Mesothelial cell of epicardium (in vitro differentiated cells): ENCODE data around the gene PTPRT. TPM values are rescaled to one million over a fixed set of nuclear protein-coding genes. Genes with fewer than 3 reads are reported as not detected.

Source experiments
- DNase-seq, 2 experiments: peaks; one replicate each; pipeline ENCODE4 v3.0.0; 2021; ENCODE audit warnings: low spot score in 2 of 2; ENCODE audit not compliant: unreplicated experiment in 2 of 2
- H3K27ac Mint-ChIP-seq: 2 replicates; pipeline ENCODE4 v1.8.0; 2021; ENCODE audit warnings: mixed read lengths
- H3K27me3 Mint-ChIP-seq: 2 replicates; pipeline ENCODE4 v1.8.0; 2021; ENCODE audit warnings: low read depth, mixed read lengths
- H3K36me3 Mint-ChIP-seq: 2 replicates; pipeline ENCODE4 v1.8.0; 2021; ENCODE audit warnings: mixed read lengths
- H3K4me1 Mint-ChIP-seq: 2 replicates; pipeline ENCODE4 v1.8.0; 2021; ENCODE audit warnings: mixed read lengths
- H3K4me3 Mint-ChIP-seq: 2 replicates; pipeline ENCODE4 v1.8.0; 2021; ENCODE audit warnings: mild to moderate bottlenecking, moderate library complexity, mixed read lengths
- H3K9me3 Mint-ChIP-seq: 2 replicates; pipeline ENCODE4 v1.8.0; 2021; ENCODE audit warnings: mixed read lengths
- CTCF ChIP-seq: fragments of 200-600 bp; sonication (generic); IDR thresholded peaks from one replicate; pipeline ENCODE4 v1.5.0; 2021; ENCODE audit warnings: antibody characterized with exemption; ENCODE audit not compliant: unreplicated experiment
- total RNA-seq: library from RNA; stranded (reverse); gene quantifications from 3 replicates; pipeline ENCODE4 v1.2.1, GENCODE V29; 2021

PTPRT gene
- total RNA-seq, 1 donor from 2014 or later: 0.80 TPM

- no peak for TF ChIP-seq CTCF
- H3K4me3 Mint-ChIP-seq: no peak overlapping the region
- H3K36me3 Mint-ChIP-seq: no peaks in the 10 kb centered on the region
- H3K27me3 Mint-ChIP-seq: no peaks in the 10 kb centered on the region
- no peak overlapping the region for H3K27ac Mint-ChIP-seq
- H3K9me3 Mint-ChIP-seq: peaks cover 6% of the 10 kb centered on the region
- no peak for DNase-seq
- H3K4me1 Mint-ChIP-seq: no peaks in the 10 kb centered on the region
Observed at GRCh38 chr20:42295592-42295991, 894.1 kb downstream of the PTPRT start.

GRCh38 chr20:42294976-42295375 is 894.7 kb downstream of the PTPRT start:
- no peaks in the 10 kb centered on the region for H3K36me3 Mint-ChIP-seq
- H3K4me1 Mint-ChIP-seq: no peaks in the 10 kb centered on the region
- H3K4me3 Mint-ChIP-seq: no peak overlapping the region
- peaks cover 6% of the 10 kb centered on the region for H3K9me3 Mint-ChIP-seq
- TF ChIP-seq CTCF: no peak
- no peak overlapping the region for H3K27ac Mint-ChIP-seq
- H3K27me3 Mint-ChIP-seq: no peaks in the 10 kb centered on the region
- DNase-seq: no peak

- DNase-seq: no peak
- Mint-ChIP-seq H3K27me3 (no peaks in the 10 kb centered on the region), H3K9me3 (peaks cover 31% of the 10 kb centered on the region), H3K4me1 (no peaks in the 10 kb centered on the region), H3K4me3 (no peak overlapping the region), H3K36me3 (no peaks in the 10 kb centered on the region), H3K27ac (no peak overlapping the region)
- TF ChIP-seq CTCF: no peak
Observed at GRCh38 chr20:42281801-42282200, 907.9 kb downstream of the PTPRT start.

GRCh38 chr20:42276718-42277602 is 912.7 kb downstream of the PTPRT start:
- no peak overlapping the region for H3K27ac Mint-ChIP-seq
- H3K27me3 Mint-ChIP-seq: no peaks in the 10 kb centered on the region
- DNase-seq: no peak
- H3K4me1 Mint-ChIP-seq: no peaks in the 10 kb centered on the region
- H3K9me3 Mint-ChIP-seq: no peaks in the 10 kb centered on the region
- TF ChIP-seq CTCF: no peak
- H3K4me3 Mint-ChIP-seq: no peak overlapping the region
- H3K36me3 Mint-ChIP-seq: no peaks in the 10 kb centered on the region

DNA sequence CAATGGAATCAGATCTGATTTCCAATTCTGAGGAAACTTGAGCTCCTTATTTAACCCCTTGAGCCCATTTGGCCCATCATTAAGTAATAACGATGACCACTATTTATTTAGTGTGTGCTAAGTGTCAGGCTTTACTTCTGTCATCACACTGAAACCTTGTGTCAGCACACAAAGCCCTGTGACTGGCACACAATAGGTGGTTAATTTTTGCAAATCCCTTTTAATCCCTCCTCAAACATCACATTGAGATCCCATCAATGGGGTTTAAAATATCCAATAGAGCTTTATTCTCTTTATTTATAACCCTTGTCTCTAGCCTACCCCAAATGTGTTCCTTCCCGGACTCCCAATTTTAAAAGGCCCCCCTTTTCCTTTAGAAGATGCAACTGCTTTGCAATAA is 914.7 kb downstream of the PTPRT start:
- Mint-ChIP-seq H3K9me3 (no peaks in the 10 kb centered on the region), H3K4me1 (no peaks in the 10 kb centered on the region), H3K4me3 (no peak overlapping the region), H3K27ac (no peak overlapping the region), H3K27me3 (no peaks in the 10 kb centered on the region), H3K36me3 (no peaks in the 10 kb centered on the region)
- TF ChIP-seq CTCF: no peak
- no peak for DNase-seq
